IPS-15b (cell line): ENCODE data around the gene LRRC1.

Experiments used
- H3K27me3 ChIP-seq: one replicate; pipeline ENCODE4 v1.6.1; 2013; ENCODE audit warnings: low read length; ENCODE audit not compliant: control insufficient read depth, insufficient read depth
- H3K36me3 ChIP-seq: one replicate; pipeline ENCODE4 v1.6.1; 2013; ENCODE audit warnings: low read length; ENCODE audit not compliant: control insufficient read depth, insufficient read depth
- H3K4me1 ChIP-seq: one replicate; pipeline ENCODE4 v1.6.1; 2013; ENCODE audit warnings: mild to moderate bottlenecking, low read length; ENCODE audit not compliant: control insufficient read depth, insufficient read depth
- H3K4me3 ChIP-seq: one replicate; pipeline ENCODE4 v1.5.1; 2013; ENCODE audit warnings: low read depth, low read length
- H3K9ac ChIP-seq: one replicate; pipeline ENCODE4 v1.6.1; 2013; ENCODE audit warnings: low read depth, mild to moderate bottlenecking, low read length
- H3K9me3 ChIP-seq: one replicate; pipeline ENCODE4 v1.6.1; 2013; ENCODE audit warnings: mild to moderate bottlenecking, low read length; ENCODE audit not compliant: control insufficient read depth, insufficient read depth

The LRRC1 gene

DNA sequence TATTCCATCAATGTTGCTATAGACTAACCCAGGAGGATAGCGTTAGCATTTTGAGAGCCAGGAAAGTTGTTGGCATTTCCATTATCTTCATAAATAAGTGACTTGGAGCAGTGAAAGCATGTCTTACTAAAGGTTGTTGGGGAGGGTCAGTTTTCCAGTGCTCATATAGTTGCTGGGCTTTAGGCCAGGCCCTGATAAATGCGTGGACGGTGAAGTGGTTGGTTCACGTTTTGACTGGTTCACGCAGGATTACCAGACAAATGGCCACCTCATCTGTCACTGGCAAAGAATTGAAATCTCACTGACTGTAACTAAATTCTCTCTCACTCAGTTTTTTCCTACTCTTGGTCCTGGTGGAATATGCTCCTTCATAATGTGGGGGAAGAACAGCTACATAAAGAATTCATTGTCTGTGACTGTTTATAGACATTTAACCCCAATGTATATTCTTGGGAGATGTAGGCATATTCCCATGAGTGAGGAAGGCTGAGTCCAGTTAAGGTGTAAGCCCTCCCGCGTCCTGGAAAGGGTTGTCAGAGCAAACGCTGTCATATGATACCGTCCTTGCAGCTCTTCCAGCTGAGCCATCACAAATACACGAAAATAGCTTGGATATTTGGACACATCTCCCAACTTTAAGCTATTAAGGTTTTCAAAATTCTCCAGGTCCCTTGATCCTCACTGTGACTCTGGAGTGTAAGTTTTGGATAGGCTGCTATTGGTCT, 27.8 kb downstream of the LRRC1 start:
- Histone ChIP-seq H3K27me3 (no peaks in the 10 kb centered on the region), H3K4me3 (no peak overlapping the region), H3K9me3 (no peaks in the 10 kb centered on the region), H3K9ac (no peak overlapping the region), H3K36me3 (no peaks in the 10 kb centered on the region), H3K4me1 (peaks cover 3% of the 10 kb centered on the region)

DNA sequence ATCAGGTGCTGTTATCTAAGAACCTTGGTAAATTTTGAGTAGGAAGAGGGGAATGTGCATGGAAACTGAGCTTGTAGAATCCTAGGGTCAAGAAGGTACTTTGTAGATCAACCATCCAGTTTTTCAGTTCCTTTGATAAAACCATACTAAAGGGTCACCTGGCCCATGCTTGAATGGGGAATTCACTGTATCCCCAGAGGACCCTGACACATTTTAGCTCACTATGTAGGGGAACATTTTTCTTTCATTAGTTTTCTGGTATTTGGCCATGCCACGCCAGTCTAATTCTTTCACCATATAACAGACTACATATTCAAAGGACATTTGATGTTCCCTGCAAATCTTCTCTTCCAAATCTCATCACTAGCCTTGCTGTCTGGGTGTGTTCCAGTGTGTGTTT, 29.9 kb downstream of the LRRC1 start:
- no peaks in the 10 kb centered on the region for H3K9me3 ChIP-seq
- no peaks in the 10 kb centered on the region for H3K27me3 ChIP-seq
- no peaks in the 10 kb centered on the region for H3K4me1 ChIP-seq
- no peak overlapping the region for H3K4me3 ChIP-seq
- H3K36me3 ChIP-seq: no peaks in the 10 kb centered on the region
- no peak overlapping the region for H3K9ac ChIP-seq

DNA sequence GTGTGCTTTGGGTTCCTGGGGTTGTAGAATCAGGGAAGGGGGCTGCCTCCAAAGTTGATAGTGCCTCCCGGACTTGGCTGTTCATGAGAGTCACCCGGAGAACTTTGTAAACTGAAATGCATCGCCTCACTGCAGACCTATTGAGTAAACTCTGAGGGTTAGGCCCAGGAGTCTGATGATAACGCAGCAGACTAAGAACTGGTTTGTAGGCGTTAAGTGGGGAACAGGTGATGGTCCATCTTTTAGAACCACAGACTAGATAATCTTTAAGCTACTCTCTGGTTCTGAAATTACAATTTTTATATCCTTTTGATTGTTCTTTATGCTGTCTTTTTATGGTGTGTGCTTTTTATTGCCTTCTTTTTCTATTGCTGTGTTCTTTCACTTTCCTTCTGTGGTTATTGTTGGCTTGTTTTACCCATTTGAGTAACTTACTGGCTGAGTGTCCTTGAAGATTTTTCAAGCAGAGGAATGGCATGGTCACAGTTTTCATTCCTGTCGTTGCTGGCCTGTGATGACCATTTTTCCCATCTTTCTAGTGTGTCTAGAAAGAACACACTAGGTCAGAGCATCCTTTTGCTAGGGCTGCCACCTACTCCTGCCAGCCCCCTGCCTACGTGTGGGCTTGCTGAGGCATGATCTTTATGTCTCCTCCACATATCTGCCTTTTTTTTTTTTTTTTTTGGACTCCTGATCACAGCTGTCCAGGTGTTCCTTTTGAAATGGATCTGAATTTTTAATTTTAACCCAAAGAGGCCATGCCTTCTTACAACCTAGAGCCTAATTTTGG, 30.9 kb downstream of the LRRC1 start:
- Histone ChIP-seq H3K9ac (no peak overlapping the region), H3K4me1 (no peaks in the 10 kb centered on the region)

DNA sequence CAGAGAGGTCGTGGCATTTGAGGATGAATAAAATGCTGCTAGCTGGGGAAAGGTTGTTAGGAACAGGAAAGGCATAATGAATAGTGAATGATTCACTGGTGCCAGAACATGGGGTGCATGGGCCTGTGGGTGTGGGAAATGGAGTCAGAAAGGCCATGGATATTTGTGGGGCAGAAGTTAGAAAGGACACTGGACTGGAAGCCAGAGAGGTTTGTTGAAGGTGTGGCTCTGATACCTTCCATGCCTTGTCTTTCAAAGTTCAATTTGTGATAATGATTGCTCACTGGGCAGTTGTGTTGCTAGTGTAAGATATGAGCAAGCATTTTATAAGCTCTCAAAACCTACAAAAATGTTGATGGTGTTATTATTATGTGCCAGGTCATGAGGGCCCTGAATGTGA, 32.7 kb downstream of the LRRC1 start:
- Histone ChIP-seq H3K4me3 (no peak overlapping the region), H3K4me1 (no peaks in the 10 kb centered on the region)

More for the DNA sequence above, 30.9 kb downstream of the LRRC1 start:
- Histone ChIP-seq H3K36me3 (no peaks in the 10 kb centered on the region), H3K9me3 (no peaks in the 10 kb centered on the region), H3K27me3 (no peaks in the 10 kb centered on the region), H3K4me3 (no peak overlapping the region)

DNA sequence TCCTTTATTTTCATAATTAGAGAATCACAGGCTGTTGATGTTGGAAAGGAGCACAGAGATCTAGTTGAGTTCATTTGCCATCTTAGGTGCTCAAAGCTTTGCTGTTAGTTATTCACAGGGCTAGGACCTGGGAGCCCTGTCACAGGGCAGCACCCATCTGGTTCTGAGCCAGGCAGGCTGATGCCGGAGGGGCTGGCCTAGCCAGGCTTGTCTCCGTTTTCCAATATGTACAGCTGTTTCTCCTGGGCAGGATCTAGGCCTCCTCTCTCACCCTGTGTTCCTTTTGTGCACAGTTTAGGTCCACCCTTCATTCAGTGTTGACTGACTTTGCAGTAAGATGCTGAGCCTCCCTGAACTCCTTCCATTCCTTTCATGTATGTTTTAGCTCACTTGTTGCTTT, 33.4 kb downstream of the LRRC1 start:
- Histone ChIP-seq H3K4me1 (no peaks in the 10 kb centered on the region), H3K9ac (no peak overlapping the region), H3K36me3 (no peaks in the 10 kb centered on the region), H3K4me3 (no peak overlapping the region), H3K27me3 (no peaks in the 10 kb centered on the region), H3K9me3 (no peaks in the 10 kb centered on the region)

More for the DNA sequence above, 32.7 kb downstream of the LRRC1 start:
- Histone ChIP-seq H3K36me3 (no peaks in the 10 kb centered on the region), H3K27me3 (no peaks in the 10 kb centered on the region), H3K9me3 (no peaks in the 10 kb centered on the region), H3K9ac (no peak overlapping the region)

DNA sequence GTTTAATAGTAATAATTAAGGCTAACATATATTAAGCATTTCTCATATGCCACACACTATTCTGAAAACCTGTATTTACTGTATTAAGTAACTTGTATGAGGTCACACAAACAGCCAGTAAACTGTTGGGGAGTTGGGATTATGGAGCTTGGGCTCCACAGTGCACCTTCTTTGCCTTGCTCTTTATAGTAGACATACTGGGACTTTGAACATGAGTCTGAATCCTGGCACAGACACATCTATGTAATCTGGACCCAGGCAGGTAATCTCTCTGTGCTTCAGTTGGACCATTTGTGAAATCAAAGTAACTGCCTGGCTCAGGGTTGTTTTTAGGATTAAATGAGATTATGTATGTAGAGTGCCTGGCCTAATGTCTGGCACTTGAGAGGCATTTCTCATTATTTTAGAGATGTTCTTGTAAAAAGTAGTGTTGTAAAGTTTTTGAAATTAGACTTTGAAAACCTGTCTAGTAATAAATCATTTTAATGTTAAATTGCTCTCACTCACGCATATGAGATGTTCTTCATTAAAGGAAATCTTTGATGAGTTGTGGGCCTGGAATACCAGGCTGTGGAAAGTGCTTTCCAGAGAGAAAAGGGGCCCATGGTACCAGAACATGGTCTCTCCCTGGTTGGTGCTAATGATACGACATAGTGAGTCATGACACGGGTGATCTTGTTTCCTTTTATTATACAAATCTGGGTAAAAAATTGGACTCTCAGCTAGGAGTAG, 34.3 kb downstream of the LRRC1 start:
- no peaks in the 10 kb centered on the region for H3K27me3 ChIP-seq
- H3K4me3 ChIP-seq: no peak overlapping the region
- H3K4me1 ChIP-seq: no peaks in the 10 kb centered on the region
- H3K36me3 ChIP-seq: no peaks in the 10 kb centered on the region
- no peaks in the 10 kb centered on the region for H3K9me3 ChIP-seq
- H3K9ac ChIP-seq: no peak overlapping the region

DNA sequence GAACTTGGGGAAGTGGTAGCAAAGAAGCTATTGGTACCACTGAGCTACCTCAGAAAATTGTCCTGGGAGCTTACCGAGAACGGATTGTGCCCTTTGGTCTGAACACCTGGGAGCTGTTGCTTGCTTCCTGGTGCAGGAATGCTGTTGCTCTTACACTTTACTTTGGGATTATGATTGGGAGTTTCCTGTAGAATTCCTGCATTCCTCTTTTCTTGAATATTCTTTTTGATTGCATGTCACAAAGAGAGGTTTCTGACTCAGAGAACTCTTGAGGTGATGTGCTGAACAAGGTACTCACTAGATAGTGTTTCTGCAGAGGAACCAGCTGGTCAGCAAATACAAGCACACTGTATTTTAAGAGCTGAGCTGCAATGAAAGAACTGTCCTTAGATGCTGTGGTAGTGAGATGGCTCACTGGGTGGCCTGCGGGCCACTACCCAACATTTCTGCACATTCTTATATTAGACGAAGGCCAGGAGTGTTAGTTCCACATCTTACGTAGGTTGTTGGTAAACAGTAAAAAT, 35.0 kb downstream of the LRRC1 start:
- H3K27me3 ChIP-seq: no peaks in the 10 kb centered on the region
- no peaks in the 10 kb centered on the region for H3K36me3 ChIP-seq
- no peak overlapping the region for H3K9ac ChIP-seq
- H3K9me3 ChIP-seq: no peaks in the 10 kb centered on the region
- H3K4me1 ChIP-seq: no peaks in the 10 kb centered on the region
- H3K4me3 ChIP-seq: no peak overlapping the region

DNA sequence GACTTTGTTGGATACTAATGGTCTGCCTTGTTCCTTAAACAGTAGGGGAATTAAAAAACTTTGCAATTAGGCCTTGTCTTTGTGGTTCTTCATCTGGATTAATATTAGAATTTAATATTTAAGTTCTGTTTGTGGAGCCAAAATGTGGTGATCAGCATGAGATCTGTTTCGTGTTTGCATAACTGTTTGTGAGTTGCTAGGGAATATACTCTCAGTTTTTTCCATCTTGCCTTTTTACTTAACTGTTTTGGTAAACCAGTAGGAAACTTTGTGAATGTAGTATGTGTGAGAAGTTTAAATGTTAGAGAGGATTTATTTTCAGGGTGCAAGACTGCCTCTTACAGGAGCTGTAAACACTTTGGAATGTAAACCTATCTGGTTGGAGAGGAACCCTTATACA, 35.6 kb downstream of the LRRC1 start:
- Histone ChIP-seq H3K9ac (no peak overlapping the region), H3K9me3 (no peaks in the 10 kb centered on the region), H3K4me1 (no peaks in the 10 kb centered on the region), H3K27me3 (no peaks in the 10 kb centered on the region), H3K4me3 (no peak overlapping the region), H3K36me3 (no peaks in the 10 kb centered on the region)

DNA sequence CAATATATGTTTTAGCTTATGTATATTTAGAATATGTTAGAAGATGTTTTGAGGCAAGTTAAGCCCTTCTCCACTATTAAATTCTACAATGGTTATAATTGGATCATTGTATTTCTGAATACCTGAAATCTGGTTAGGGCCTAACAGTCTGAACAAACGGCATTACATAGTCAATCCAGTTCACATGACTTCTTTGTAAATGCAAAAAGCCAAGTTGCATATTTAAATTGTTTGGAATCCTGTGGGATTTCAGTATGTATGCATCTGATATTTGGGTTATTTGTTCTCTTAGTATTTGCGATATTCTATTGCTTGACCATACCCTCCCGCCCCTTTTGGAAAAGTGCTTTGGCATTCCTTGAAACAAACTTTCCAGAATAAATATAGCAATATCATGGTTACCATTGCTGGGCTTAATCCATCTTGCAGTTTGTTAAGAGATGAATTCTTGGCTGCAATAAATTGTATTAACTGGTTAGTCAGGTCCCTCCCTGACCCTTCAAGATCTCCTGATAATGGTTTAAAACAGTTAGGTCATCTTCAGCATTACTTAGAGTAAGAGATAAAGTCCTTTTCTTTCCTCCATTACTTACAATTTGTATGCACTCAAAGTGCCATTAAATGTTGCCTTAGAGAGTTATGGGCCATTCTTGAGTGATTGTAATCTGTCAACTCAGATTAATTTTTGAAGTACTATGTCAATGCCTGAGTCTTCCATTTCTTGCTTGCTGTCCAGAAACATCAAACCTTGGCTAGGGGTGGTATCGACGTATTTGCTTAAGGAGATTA, 36.5 kb downstream of the LRRC1 start:
- no peaks in the 10 kb centered on the region for H3K9me3 ChIP-seq
- H3K4me3 ChIP-seq: no peak overlapping the region
- H3K9ac ChIP-seq: no peak overlapping the region
- H3K36me3 ChIP-seq: no peaks in the 10 kb centered on the region
- H3K27me3 ChIP-seq: no peaks in the 10 kb centered on the region
- no peaks in the 10 kb centered on the region for H3K4me1 ChIP-seq

DNA sequence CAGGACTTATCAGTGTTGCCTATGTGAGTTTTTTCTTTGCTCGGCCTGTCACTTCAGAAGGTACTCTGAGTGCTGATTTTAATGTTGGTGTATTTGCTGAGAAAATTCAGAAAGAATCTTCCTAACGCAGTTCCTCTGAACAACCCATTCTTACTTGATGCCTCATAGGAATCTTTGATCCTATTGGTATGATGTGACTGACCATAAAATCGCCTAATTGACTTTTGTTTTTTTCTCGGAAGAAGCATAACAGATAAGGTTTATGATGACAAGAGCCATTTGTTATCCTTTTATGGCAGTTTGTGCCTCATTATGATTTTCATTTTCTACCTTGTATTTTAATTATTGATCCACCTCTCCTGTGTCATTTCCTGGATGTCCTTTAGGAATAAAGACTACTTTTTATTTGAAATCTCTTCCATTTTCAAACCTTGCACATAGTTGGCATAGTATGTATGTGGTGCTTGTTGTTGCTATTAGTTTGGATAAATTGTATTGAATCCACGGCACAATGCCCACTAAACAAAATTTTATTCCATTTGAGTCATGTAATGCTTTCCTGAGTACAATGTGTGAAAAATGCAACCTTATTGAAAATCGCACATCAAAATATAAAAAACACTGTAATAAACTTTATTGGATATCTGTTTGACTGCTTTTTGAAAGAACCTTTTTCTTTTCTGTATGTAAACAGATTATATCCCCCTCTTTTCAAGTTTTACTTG, 37.3 kb downstream of the LRRC1 start:
- Histone ChIP-seq H3K4me3 (no peak overlapping the region), H3K36me3 (no peaks in the 10 kb centered on the region), H3K9me3 (no peaks in the 10 kb centered on the region), H3K9ac (no peak overlapping the region), H3K27me3 (no peaks in the 10 kb centered on the region), H3K4me1 (no peaks in the 10 kb centered on the region)

DNA sequence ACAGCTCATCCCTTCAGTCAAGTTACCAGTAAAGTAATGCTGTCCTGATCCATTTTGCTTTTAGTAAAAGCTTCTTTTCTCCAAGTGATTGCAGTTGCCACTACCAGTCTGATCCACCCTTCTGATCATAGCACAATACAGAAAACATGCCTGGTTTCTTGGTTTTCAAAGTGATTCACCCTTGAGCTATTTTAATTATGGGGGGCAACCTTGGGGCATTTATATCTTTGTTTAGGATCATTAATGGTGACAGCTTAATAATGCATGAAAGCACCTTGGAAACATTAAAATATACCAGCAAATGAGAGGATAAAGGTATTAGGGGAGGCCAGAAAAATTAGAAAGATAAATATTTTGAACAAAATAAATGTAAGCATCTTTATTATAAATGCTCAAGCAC, 38.4 kb downstream of the LRRC1 start:
- no peaks in the 10 kb centered on the region for H3K4me1 ChIP-seq
- H3K36me3 ChIP-seq: no peaks in the 10 kb centered on the region
- no peaks in the 10 kb centered on the region for H3K27me3 ChIP-seq
- no peak overlapping the region for H3K4me3 ChIP-seq
- H3K9me3 ChIP-seq: no peaks in the 10 kb centered on the region
- no peak overlapping the region for H3K9ac ChIP-seq
